Placental pericyte (primary cell): ENCODE results near the gene SBF2. TPM values are rescaled to one million over a fixed set of nuclear protein-coding genes. Genes with fewer than 3 reads are reported as not detected.

Experiments
- small RNA-seq: library from RNA; depleted of rRNA; stranded (forward); fragments of <200 nt; gene quantifications from one replicate; pipeline ENCODE3, GENCODE V24; 2012; ENCODE audit warnings: low replicate concordance
- total RNA-seq: library from RNA; depleted of rRNA; stranded (reverse); fragments of >200 nt; gene quantifications from 2 replicates; pipeline ENCODE4 v1.2.3, GENCODE V29; 2012

Gene SBF2
- 38.1 and 53.0 TPM in 2 replicates for total RNA-seq

GRCh38 chr11:10293423-10294289 is at the start of gene SBF2:
Gene SBF2, minus strand, starts transcription at chr11:10294219. Its CDS starts 150 bp downstream, at chr11:10294069.

GRCh38 chr11:10304495-10305261 is 10.7 kb upstream of the SBF2 start, which contains the start of gene ADM:
Gene ADM, plus strand, starts transcription at chr11:10305073. Its CDS starts 628 bp downstream, at chr11:10305701.

Small RNA genes within 50 kb of the gene (small RNA-seq; reads per million reads assigned to genes)
- gene AC080023.2 = not detected
- gene RNU7-28P = not detected

Other genes starting within 250 kb of the SBF2 start
- 87.1 and 224 TPM in 2 replicates for gene ADM, start 10.9 kb upstream of the SBF2 start, total RNA-seq
- gene AMPD3, start 161.0 kb upstream of the SBF2 start, total RNA-seq = 21.2 and 46.8 TPM in 2 replicates
- 17.5 and 19.9 TPM in 2 replicates for gene RNF141, start 247.0 kb upstream of the SBF2 start, total RNA-seq